K562 (cell line): ENCODE results near the gene CATSPER3. TPM values are rescaled to one million over a fixed set of nuclear protein-coding genes. Genes with fewer than 3 reads are reported as not detected.

Source experiments
- ATAC-seq: fragments of 200-7000 bp; cut with Tn5 transposase; 3 replicates; pipeline ENCODE4 v1.9.1; 2020; ENCODE audit warnings: moderate library complexity
- BruUV-seq: library from RNA; stranded (reverse); fragments of 400-500 nt; replicated peaks from 2 replicates; lab custom pipeline; 2021; lab: Mats Ljungman, UMichigan
- CTCF ChIA-PET: fragments of 300-600 bp; formaldehyde crosslinking; extraction: SDS; loops from one replicate; lab custom pipeline; 2021; ENCODE audit warnings: low intra/inter-chr PET ratio; lab: Yijun Ruan, JAX
- POLR2A ChIA-PET: fragments of 300-600, 350-650 bp; sonication (Branson Sonifier 250); formaldehyde crosslinking; extraction: SDS; loops from one replicate; lab custom pipeline; 2021; ENCODE audit warnings: antibody characterized with exemption, inconsistent platforms; lab: Yijun Ruan, JAX
- DNase-seq, 4 experiments: peaks; one replicate each; pipeline versions ENCODE4 v3.0.0 to v3.0.0-alpha.2; 2011 to 2018; ENCODE audit warnings: low spot score in 3 of 4, mixed read lengths in 3 of 4; ENCODE audit errors: extremely low read depth in 1 of 4
- FAIRE-seq: peaks from 2 replicates; lab custom pipeline; 2011; peaks lifted over from hg19 to GRCh38; lab: Jason Lieb, UNC
- H2AFZ ChIP-seq: 2 replicates; pipeline ENCODE4 v1.6.0; 2011; ENCODE audit warnings: low read depth, low read length, control low read depth, inconsistent platforms
- H3K27ac ChIP-seq: fragments of 200-600 bp; 3 replicates; pipeline ENCODE4 v1.8.0; 2011; ENCODE audit warnings: low read depth, mild to moderate bottlenecking, control low read depth, inconsistent platforms, low read length, moderate library complexity, mixed read lengths; ENCODE audit errors: extremely low read depth
- H3K27me3 ChIP-seq, 2 experiments: fragments of 300-600 bp in 1 of 2; 2 replicates in 1 of 2; 3 replicates in 1 of 2; pipeline versions ENCODE4 v1.6.0 to v1.8.0; 2011; ENCODE audit warnings: inconsistent platforms in 2 of 2, low read length in 2 of 2, mild to moderate bottlenecking in 1 of 2, mixed read lengths in 1 of 2, moderate library complexity in 1 of 2; ENCODE audit not compliant: control insufficient read depth in 2 of 2, insufficient read depth in 2 of 2
- H3K36me3 ChIP-seq: fragments of 300-600 bp; 3 replicates; pipeline ENCODE4 v1.8.0; 2011; ENCODE audit warnings: mild to moderate bottlenecking, low read length, inconsistent platforms; ENCODE audit not compliant: control insufficient read depth, insufficient read depth
- H3K4me1 ChIP-seq, 2 experiments: fragments of 200-600 bp in 1 of 2; replicated peaks in 1 of 2; 2 replicates in 1 of 2; 3 replicates in 1 of 2; pipeline versions ENCODE4 v1.5.1 to v1.8.0; 2011; ENCODE audit warnings: inconsistent platforms in 2 of 2, low read length in 2 of 2, mild to moderate bottlenecking in 1 of 2, mixed read lengths in 1 of 2, moderate library complexity in 1 of 2; ENCODE audit not compliant: control insufficient read depth in 2 of 2, insufficient read depth in 2 of 2
- H3K4me2 ChIP-seq: 2 replicates; pipeline ENCODE4 v1.6.1; 2011; ENCODE audit warnings: low read length, control low read depth, inconsistent platforms, mixed read lengths; ENCODE audit not compliant: insufficient read depth
- H3K4me3 ChIP-seq: fragments of 200-600 bp; sonication (generic), shearing (Covaris generic); 2 replicates; pipeline ENCODE4 v1.5.1; 2016; ENCODE audit warnings: control low read depth, inconsistent platforms
- H3K79me2 ChIP-seq: fragments of 200-600 bp; 3 replicates; pipeline ENCODE4 v1.8.0; 2011; ENCODE audit warnings: low read length, inconsistent platforms; ENCODE audit not compliant: control insufficient read depth, insufficient read depth
- H3K9ac ChIP-seq, 2 experiments: 2 replicates each; pipeline versions ENCODE4 v1.6.0 to v1.6.1; 2011; ENCODE audit warnings: low read depth in 2 of 2, low read length in 2 of 2, control low read depth in 1 of 2, inconsistent platforms in 1 of 2, mild to moderate bottlenecking in 1 of 2, mixed read lengths in 1 of 2; ENCODE audit not compliant: insufficient read depth in 1 of 2
- H3K9me1 ChIP-seq: one replicate; pipeline ENCODE4 v1.6.0; 2011; ENCODE audit warnings: inconsistent platforms, mild to moderate bottlenecking, low read length, moderate library complexity; ENCODE audit not compliant: control insufficient read depth, insufficient read depth
- H3K9me3 ChIP-seq: replicated peaks from 2 replicates; pipeline ENCODE4 v1.5.1; 2011; ENCODE audit warnings: low read depth, low read length, inconsistent platforms; ENCODE audit not compliant: control insufficient read depth, insufficient read depth
- H4K20me1 ChIP-seq: replicated peaks from 2 replicates; pipeline ENCODE4 v1.6.1; 2011; ENCODE audit warnings: low read length, inconsistent platforms, mixed read lengths; ENCODE audit not compliant: control insufficient read depth, insufficient read depth
- AFF1 ChIP-seq, 2 experiments: fragments of 450-650 bp; IDR thresholded peaks; 2 replicates each; pipeline ENCODE4 v1.6.1; 2018; ENCODE audit warnings: mild to moderate bottlenecking in 2 of 2, low read depth in 1 of 2; ENCODE audit not compliant: partially characterized antibody in 2 of 2
- CREM ChIP-seq: IDR thresholded peaks from 2 replicates; pipeline ENCODE4 v1.6.1; 2014; ENCODE audit warnings: antibody characterized with exemption, low read depth
- E2F4 ChIP-seq: sonication (generic); formaldehyde crosslinking; IDR thresholded peaks from 2 replicates; pipeline ENCODE4 v1.8.0; 2022; ENCODE audit warnings: mild to moderate bottlenecking, low read depth, missing genetic modification reagents
- E4F1 ChIP-seq: fragments of 250-450 bp; sonication (Bioruptor Pico); IDR thresholded peaks from 2 replicates; pipeline ENCODE4 v1.5.0; 2021; ENCODE audit warnings: mild to moderate bottlenecking, borderline replicate concordance
- IFI16 ChIP-seq: fragments of 250-450 bp; sonication (Bioruptor Pico); IDR thresholded peaks from 2 replicates; pipeline ENCODE4 v2.1.2; 2022; ENCODE audit warnings: mild to moderate bottlenecking, inconsistent platforms
- KDM1A ChIP-seq, 2 experiments: fragments of 450-650 bp; IDR thresholded peaks; 2 replicates each; pipeline ENCODE4 v1.6.1; 2016; ENCODE audit warnings: mild to moderate bottlenecking in 2 of 2
- MEIS2 ChIP-seq: fragments of 450-650 bp; IDR thresholded peaks from 2 replicates; pipeline ENCODE4 v1.6.1; 2014; ENCODE audit warnings: mild to moderate bottlenecking; ENCODE audit not compliant: partially characterized antibody
- PRMT5 ChIP-seq: sonication (generic); formaldehyde crosslinking; IDR thresholded peaks from 2 replicates; pipeline ENCODE4 v1.5.0; 2020; ENCODE audit warnings: missing genetic modification reagents
- RFX7 ChIP-seq: fragments of 250-450 bp; sonication (Bioruptor Pico); IDR thresholded peaks from 2 replicates; pipeline ENCODE4 v1.5.1; 2021; ENCODE audit warnings: mild to moderate bottlenecking
- TCF7L2 ChIP-seq: fragments of 150-350 bp; IDR thresholded peaks from 2 replicates; pipeline ENCODE4 v1.6.1; 2016; ENCODE audit warnings: low read depth, mild to moderate bottlenecking, low read length, moderate library complexity
- VEZF1 ChIP-seq: fragments of 200-800 bp; sonication (Bioruptor generic); IDR thresholded peaks from 2 replicates; pipeline ENCODE4 v1.6.1; 2017; ENCODE audit warnings: missing genetic modification characterization, missing compliant biosample characterization
- ZNF695 ChIP-seq: fragments of 450-650 bp; formaldehyde crosslinking; IDR thresholded peaks from 2 replicates; pipeline ENCODE4 v1.4.0; 2020; ENCODE audit warnings: mild to moderate bottlenecking, moderate library complexity
- WGBS: fragments of 100-300 bp; shearing (Covaris generic); methylation state at CpG from one replicate; pipeline ENCODE4 v1.1.6; 2016; ENCODE audit warnings: low coverage, mixed read lengths; ENCODE audit not compliant: insufficient coverage; ENCODE audit errors: missing lambda C conversion rate; 5-methylcytosine and 5-hydroxymethylcytosine counted together
- in situ Hi-C: fragments of 300-500 bp; cut with MboI; formaldehyde crosslinking; loops from 4 replicates; pipeline ENCODE4 v1.15.0; 2018; ENCODE audit warnings: inconsistent platforms, mixed read lengths
- intact Hi-C: fragments of 100-400 bp; cut with micrococcal nuclease; formaldehyde crosslinking; loops from 2 replicates; pipeline ENCODE4 v1.14.2; 2022
- polyA plus RNA-seq, 8 experiments: library from polyadenylated mRNA; depleted of rRNA in 4 of 8; stranded (reverse) in 5 of 8; unstranded in 3 of 8; fragments of >200 nt; fragmentation: Nextera tagmentation in 2 of 8; fragmentation: Illumina TruSeq in 1 of 8; extraction: Ambion mirVana in 2 of 8; extraction: Trizol in 1 of 8; gene quantifications; 2 replicates each; pipeline versions ENCODE4 v1.2.1 to v1.2.3, GENCODE V29; 2011 to 2014; ENCODE audit warnings: inconsistent platforms in 1 of 8, missing spikeins in 1 of 8
- total RNA-seq, 7 experiments: library from RNA; depleted of rRNA in 6 of 7; stranded (reverse); fragments of >200 nt in 6 of 7; fragmentation: Illumina TruSeq in 2 of 7; extraction: Trizol in 2 of 7; gene quantifications; 2 replicates each; pipeline versions ENCODE4 v1.2.1 to v1.2.3, GENCODE V29; 2011 to 2021; ENCODE audit warnings: low replicate concordance in 1 of 7

CATSPER3 gene
- total and polyA plus RNA-seq, 9 of the 15 experiments (the other 6 are each of a cell fraction or from before 2014, with no cell fraction given), result 0.14 to 1.5 (median 0.49) TPM

- POLR2A ChIA-PET, result interaction anchor here (0.9 to 2.8 kb wide), 10 partner anchors 8 to 301 kb away, joined by 3 to 35 read pairs (median 4); partner anchors contain the start of gene C5orf24
- intact Hi-C loops, result no loop called here
- BruUV-seq, result no TSS peak
- Histone ChIP-seq H3K27ac (no peak overlapping the region), H3K36me3 (peaks cover 36% of the 10 kb centered on the region), H3K27me3 (no peaks in the 10 kb centered on the region), H3K9ac (0 out of 4 replicates have a peak overlapping the region, but pooled peaks of 1 of the 2 experiments have one; percentile 7), H3K9me3 (no peaks in the 10 kb centered on the region), H4K20me1 (peaks cover 10% of the 10 kb centered on the region; the same call in 1 of the 2 replicates), H3K79me2 (peaks cover 28% of the 10 kb centered on the region), H3K4me1 (peaks cover 7 to 42% of the 10 kb centered on the region in 2 experiments; a peak in 4 of 5 replicates), H3K9me1 (no peaks in the 10 kb centered on the region), H2AFZ (no peak overlapping the region), H3K4me3 (no peak overlapping the region), H3K4me2 (no peak overlapping the region)
- peak; percentile 95 for FAIRE-seq
- CTCF ChIA-PET, result no interaction called here
- in situ Hi-C loops, result no loop called here
- WGBS, result 60% methylated on average over 11 of the region's 11 CpGs
- ATAC-seq, result peak; percentile 76
- peak; percentile 59 to 78 (median 62) for DNase-seq
- TF ChIP-seq VEZF1 (no peak; the same call in 1 of the 2 replicates), E4F1 (no peak), IFI16 (no peak), RFX7 (CRISPR knock-in tag) (no peak), MEIS2 (peak; percentile 62), ZNF695 (no peak), E2F4 (CRISPR knock-in tag) (no peak), KDM1A (IDR thresholded peaks at IDR 0.05) (no peak), CREM (peak; percentile 47; the same call in 1 of the 2 replicates), TCF7L2 (no peak), PRMT5 (CRISPR knock-in tag) (no peak), AFF1 (IDR thresholded peaks at IDR 0.05; ENCODE audit: low read depth in 1 of 2, partially characterized antibody in 2 of 2) (no peak)
Measured at GRCh38 chr5:135024956-135025729, 57.4 kb downstream of the CATSPER3 start.
